Nephron progenitor cell (in vitro differentiated cells): ENCODE data around the gene GABRR1.
A peak's percentile ranks its signal among the peaks of the same experiment; 100 is the strongest.

Experiments
- DNase-seq: peaks from one replicate; pipeline ENCODE4 v3.0.0; 2021
- H3K27ac Mint-ChIP-seq: 2 replicates; pipeline ENCODE4 v1.8.0; 2021; ENCODE audit warnings: mild to moderate bottlenecking, moderate library complexity, mixed read lengths
- H3K27me3 Mint-ChIP-seq: 2 replicates; pipeline ENCODE4 v1.8.0; 2021; ENCODE audit warnings: mild to moderate bottlenecking, low read depth, mixed read lengths; ENCODE audit not compliant: poor library complexity
- H3K36me3 Mint-ChIP-seq: 2 replicates; pipeline ENCODE4 v1.8.0; 2021; ENCODE audit warnings: low read depth, mixed read lengths
- H3K4me1 Mint-ChIP-seq: 2 replicates; pipeline ENCODE4 v1.8.0; 2021; ENCODE audit warnings: mixed read lengths
- H3K4me3 Mint-ChIP-seq: 2 replicates; pipeline ENCODE4 v1.8.0; 2021; ENCODE audit warnings: mild to moderate bottlenecking, moderate library complexity, mixed read lengths
- H3K9me3 Mint-ChIP-seq: 2 replicates; pipeline ENCODE4 v1.8.0; 2021; ENCODE audit warnings: mild to moderate bottlenecking, moderate library complexity, mixed read lengths
- CTCF ChIP-seq: fragments of 200-600 bp; sonication (generic); IDR thresholded peaks from 2 replicates; pipeline ENCODE4 v1.5.0; 2021; ENCODE audit warnings: antibody characterized with exemption

The GABRR1 gene

GRCh38 chr6:89160331-89161092 is 56.6 kb downstream of the GABRR1 start:
- Mint-ChIP-seq H3K36me3 (peaks cover 33% of the 10 kb centered on the region), H3K9me3 (no peaks in the 10 kb centered on the region), H3K4me3 (no peak overlapping the region), H3K4me1 (no peaks in the 10 kb centered on the region), H3K27ac (no peak overlapping the region), H3K27me3 (no peaks in the 10 kb centered on the region)
- no peak for DNase-seq
- TF ChIP-seq CTCF, result no peak

- no peak for DNase-seq
- Mint-ChIP-seq H3K27me3 (peaks cover 3% of the 10 kb centered on the region), H3K4me1 (no peaks in the 10 kb centered on the region), H3K27ac (no peak overlapping the region), H3K4me3 (no peak overlapping the region), H3K36me3 (peaks cover 21% of the 10 kb centered on the region), H3K9me3 (no peaks in the 10 kb centered on the region)
- TF ChIP-seq CTCF, result no peak
These were observed 63.0 kb downstream of the GABRR1 start for GRCh38 chr6:89154131-89154530.

GRCh38 chr6:89148016-89148750 is 69.0 kb downstream of the GABRR1 start:
- TF ChIP-seq CTCF, result no peak
- no peak for DNase-seq
- Mint-ChIP-seq H3K36me3 (peaks cover 17% of the 10 kb centered on the region), H3K27me3 (peaks cover 40% of the 10 kb centered on the region), H3K4me3 (peak overlapping the region; percentile 49), H3K27ac (no peak overlapping the region), H3K4me1 (peaks cover 15% of the 10 kb centered on the region), H3K9me3 (peaks cover 4% of the 10 kb centered on the region)

GRCh38 chr6:89146718-89147700 is 70.1 kb downstream of the GABRR1 start:
- H3K27ac Mint-ChIP-seq, result no peak overlapping the region
- H3K4me1 Mint-ChIP-seq, result peaks cover 15% of the 10 kb centered on the region
- peaks cover 40% of the 10 kb centered on the region for H3K27me3 Mint-ChIP-seq
- H3K9me3 Mint-ChIP-seq, result peaks cover 4% of the 10 kb centered on the region
- peaks cover 25% of the 10 kb centered on the region for H3K36me3 Mint-ChIP-seq
- H3K4me3 Mint-ChIP-seq, result peak overlapping the region; percentile 80
- TF ChIP-seq CTCF, result no peak
- DNase-seq, result no peak

- no peak for TF ChIP-seq CTCF
- Mint-ChIP-seq H3K4me1 (peaks cover 15% of the 10 kb centered on the region), H3K27me3 (peaks cover 37% of the 10 kb centered on the region), H3K9me3 (peaks cover 4% of the 10 kb centered on the region), H3K27ac (no peak within 1 kb of the TSS), H3K4me3 (peak within 1 kb of the TSS; percentile 86), H3K36me3 (peaks cover 30% of the 10 kb centered on the region)
- peak; percentile 75 for DNase-seq
These were observed 71.0 kb downstream of the GABRR1 start, which contains the start of gene PM20D2 for GRCh38 chr6:89145956-89146717. Gene PM20D2 (plus strand): TSS chr6:89146055. CDS start chr6:89146145, 90 bp downstream.
